ENCODE data around the gene ITM2B. TPM values are rescaled to one million over a fixed set of nuclear protein-coding genes. Genes with fewer than 3 reads are reported as not detected.

Gene ITM2B
- total and polyA plus RNA-seq, 2 donors (not counting 1 experiment from before 2014, with no cell fraction given) = 122 to 177 TPM

DNA sequence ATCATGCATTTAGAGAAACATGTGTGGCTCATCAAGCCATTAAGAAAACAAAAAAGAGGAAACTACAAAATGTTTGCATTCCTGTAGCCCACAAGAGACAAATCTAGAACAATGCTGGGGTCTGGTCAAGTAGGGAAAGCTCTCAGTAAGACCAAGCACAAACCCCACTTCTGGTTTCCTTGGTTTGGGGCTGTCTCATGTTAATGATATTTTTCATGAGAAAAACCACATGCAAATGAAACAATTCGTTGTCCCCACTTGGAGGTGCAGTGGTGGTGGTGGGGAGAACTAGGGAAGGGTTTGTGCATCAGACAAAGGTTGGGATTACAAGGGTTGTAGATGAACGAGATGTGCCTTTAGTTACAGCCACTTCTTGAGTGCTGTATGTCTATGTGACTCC is 63.5 kb downstream of the ITM2B start:
- no peaks in the 10 kb centered on the region for H3K27me3 Mint-ChIP-seq
- no peaks in the 10 kb centered on the region for H3K36me3 ChIP-seq (replicated peaks in 1 of 2; ENCODE audit: control extremely low read depth in 1 of 2, control insufficient read depth in 1 of 2, extremely low read depth in 1 of 2, insufficient read depth in 2 of 2, low read length in 1 of 2)
- no peaks in the 10 kb centered on the region for H3K79me2 ChIP-seq (ENCODE audit: control insufficient read depth, insufficient read depth, low read length)
- CTCF ChIA-PET = interaction anchor here (0.5 kb wide), 1 partner anchor 1484 kb away, joined by 5 read pairs; no protein-coding TSS in a partner anchor
- H3K4me1 Mint-ChIP-seq = peaks cover 13% of the 10 kb centered on the region
- H3K4me3 ChIP-seq (ENCODE audit: control extremely low read depth in 1 of 5, extremely low read depth in 1 of 5, insufficient read depth in 1 of 5, low read depth in 2 of 5, low read length in 4 of 5) = no peak overlapping the region
- DNase-seq (no peak), ATAC-seq (ENCODE audit: low read depth) (no peak)
- no peaks in the 10 kb centered on the region for H3K27me3 ChIP-seq (replicated peaks in 1 of 4; ENCODE audit: control extremely low read depth in 1 of 4, control insufficient read depth in 3 of 4, insufficient read depth in 4 of 4, low read length in 3 of 4)
- no peak overlapping the region for H3K27ac Mint-ChIP-seq
- H3K9me3 ChIP-seq (ENCODE audit: control extremely low read depth in 1 of 3, control insufficient read depth in 2 of 3, insufficient read depth in 1 of 3, low read length in 2 of 3) = no peaks in the 10 kb centered on the region
- WGBS (ENCODE audit: insufficient coverage) = 78% methylated on average over 1 of the region's 2 CpGs
- no peaks in the 10 kb centered on the region for H4K20me1 ChIP-seq (ENCODE audit: control insufficient read depth, insufficient read depth, low read length, poor library complexity, severe bottlenecking)
- no peaks in the 10 kb centered on the region for H3K9me3 Mint-ChIP-seq (ENCODE audit: insufficient read depth)
- peaks cover 4 to 8% of the 10 kb centered on the region in 2 donors for H3K4me1 ChIP-seq (ENCODE audit: control insufficient read depth in 2 of 2, insufficient read depth in 2 of 2, low read length in 2 of 2)
- TF ChIP-seq CTCF (IDR thresholded peaks at IDR 0.05) (no peak), EZH2 (IDR thresholded peaks at IDR 0.05; ENCODE audit: borderline replicate concordance, insufficient read depth, low read depth, low read length, poor library complexity, severe bottlenecking) (no peak)
- intact Hi-C loops (cut with micrococcal nuclease) = no loop called here
- POLR2A ChIA-PET = no interaction called here
- no peak overlapping the region for H3K9ac ChIP-seq (ENCODE audit: low read length)
- no peak overlapping the region for H3K27ac ChIP-seq (ENCODE audit: low read length in 2 of 2)
- H3K4me3 Mint-ChIP-seq = no peak overlapping the region
- H3K4me2 ChIP-seq (replicated peaks; ENCODE audit: low read depth, low read length, poor library complexity, severe bottlenecking) = no peak overlapping the region
- H2AFZ ChIP-seq (ENCODE audit: insufficient read depth, low read depth, low read length, poor library complexity, severe bottlenecking) = no peak overlapping the region

DNA sequence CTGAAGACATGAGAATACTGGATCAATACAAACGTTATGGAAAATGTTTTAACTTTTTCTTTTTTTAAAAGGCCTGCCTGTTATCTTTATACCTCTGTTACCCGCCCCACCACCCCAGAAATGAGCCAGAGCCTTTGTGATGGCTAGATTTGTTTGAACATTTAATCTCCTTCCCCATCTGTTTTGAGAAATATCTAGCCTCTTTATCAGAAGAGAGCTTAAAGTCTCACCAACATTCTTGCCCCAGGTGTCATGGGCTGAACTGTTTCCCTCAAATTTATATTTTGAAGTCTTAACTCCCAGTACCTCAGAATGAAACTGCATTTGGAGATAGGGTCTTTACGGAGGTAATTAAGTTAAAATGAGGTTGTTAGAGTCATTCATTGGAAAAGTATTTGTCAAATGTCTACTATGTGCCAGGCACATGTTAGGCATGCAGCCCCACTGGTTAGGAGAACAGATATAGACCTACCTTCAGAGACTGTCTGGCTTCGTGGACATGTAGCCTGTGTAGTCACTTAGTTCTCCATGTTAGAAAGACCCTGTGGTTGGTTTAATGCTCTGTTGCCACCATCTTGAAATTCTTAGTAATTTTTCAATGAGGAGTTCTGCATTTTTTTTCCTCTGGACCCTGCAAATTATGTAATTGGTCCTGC is 64.3 kb downstream of the ITM2B start:
- Histone ChIP-seq H3K27me3 (replicated peaks in 1 of 4; ENCODE audit: control extremely low read depth in 1 of 4, control insufficient read depth in 3 of 4, insufficient read depth in 4 of 4, low read length in 3 of 4) (no peaks in the 10 kb centered on the region), H3K4me1 (ENCODE audit: control insufficient read depth in 2 of 2, insufficient read depth in 2 of 2, low read length in 2 of 2) (peaks cover 4 to 8% of the 10 kb centered on the region in 2 donors), H3K36me3 (replicated peaks in 1 of 2; ENCODE audit: control extremely low read depth in 1 of 2, control insufficient read depth in 1 of 2, extremely low read depth in 1 of 2, insufficient read depth in 2 of 2, low read length in 1 of 2) (no peaks in the 10 kb centered on the region), H3K9me3 (ENCODE audit: control extremely low read depth in 1 of 3, control insufficient read depth in 2 of 3, insufficient read depth in 1 of 3, low read length in 2 of 3) (no peaks in the 10 kb centered on the region), H3K4me2 (replicated peaks; ENCODE audit: low read depth, low read length, poor library complexity, severe bottlenecking) (no peak overlapping the region), H4K20me1 (ENCODE audit: control insufficient read depth, insufficient read depth, low read length, poor library complexity, severe bottlenecking) (no peaks in the 10 kb centered on the region), H2AFZ (ENCODE audit: insufficient read depth, low read depth, low read length, poor library complexity, severe bottlenecking) (no peak overlapping the region), H3K79me2 (ENCODE audit: control insufficient read depth, insufficient read depth, low read length) (no peaks in the 10 kb centered on the region), H3K27ac (ENCODE audit: low read length in 2 of 2) (no peak overlapping the region), H3K9ac (ENCODE audit: low read length) (no peak overlapping the region), H3K4me3 (ENCODE audit: control extremely low read depth in 1 of 5, extremely low read depth in 1 of 5, insufficient read depth in 1 of 5, low read depth in 2 of 5, low read length in 4 of 5) (no peak overlapping the region)
- CTCF ChIA-PET = interaction anchor here (0.5 kb wide), 1 partner anchor 1483 kb away, joined by 5 read pairs; no protein-coding TSS in a partner anchor
- Mint-ChIP-seq H3K27me3 (no peaks in the 10 kb centered on the region), H3K27ac (no peak overlapping the region), H3K4me1 (peaks cover 14% of the 10 kb centered on the region), H3K9me3 (ENCODE audit: insufficient read depth) (no peaks in the 10 kb centered on the region), H3K4me3 (no peak overlapping the region)
- no peak for TF ChIP-seq CTCF (IDR thresholded peaks at IDR 0.05)
- WGBS (ENCODE audit: insufficient coverage) = 93% methylated on average over 3 of the region's 4 CpGs
- ATAC-seq (ENCODE audit: low read depth) = no peak
- DNase-seq = no peak
- POLR2A ChIA-PET = interaction anchor here (0.7 kb wide), 1 partner anchor 930 kb away, joined by 3 read pairs; no protein-coding TSS in a partner anchor
- intact Hi-C loops (cut with micrococcal nuclease) = no loop called here
